KMS-11 (cell line): ENCODE data around the gene ACKR3.
A peak's percentile ranks its signal among the peaks of the same experiment; 100 is the strongest.

Experiments
- H2AFZ ChIP-seq: fragments of 200-600 bp; sonication (generic); 2 replicates; pipeline ENCODE4 v1.6.1; 2016; ENCODE audit warnings: antibody characterized with exemption, mixed run types, low read depth
- H3K27ac ChIP-seq: fragments of 200-600 bp; sonication (generic); 2 replicates; pipeline ENCODE4 v1.6.1; 2016; ENCODE audit warnings: mild to moderate bottlenecking, mixed run types
- H3K27me3 ChIP-seq: fragments of 200-600 bp; sonication (generic); 2 replicates; pipeline ENCODE4 v1.6.1; 2017; ENCODE audit warnings: mild to moderate bottlenecking, low read depth, mixed run types, moderate library complexity; ENCODE audit not compliant: insufficient read depth
- H3K36me3 ChIP-seq: fragments of 200-600 bp; sonication (generic); 2 replicates; pipeline ENCODE4 v1.6.1; 2017; ENCODE audit warnings: mild to moderate bottlenecking, mixed run types; ENCODE audit not compliant: insufficient read depth
- H3K4me1 ChIP-seq: fragments of 200-600 bp; sonication (generic); 2 replicates; pipeline ENCODE4 v1.6.1; 2016; ENCODE audit warnings: mild to moderate bottlenecking, low read depth, mixed run types; ENCODE audit not compliant: poor library complexity, severe bottlenecking
- H3K4me2 ChIP-seq: fragments of 200-600 bp; sonication (generic); 2 replicates; pipeline ENCODE4 v1.7.0; 2016; ENCODE audit warnings: mild to moderate bottlenecking, mixed run types
- H3K4me3 ChIP-seq: fragments of 200-600 bp; sonication (generic); IDR thresholded peaks from 2 replicates; pipeline ENCODE4 v1.6.1; 2017; ENCODE audit warnings: low read depth, low read length, mixed read lengths; ENCODE audit not compliant: insufficient read depth
- H3K79me2 ChIP-seq: fragments of 200-600 bp; sonication (generic); 2 replicates; pipeline ENCODE4 v1.6.1; 2016; ENCODE audit warnings: low read depth, mixed run types; ENCODE audit not compliant: insufficient read depth
- H3K9ac ChIP-seq: fragments of 200-600 bp; sonication (generic); 2 replicates; pipeline ENCODE4 v1.6.1; 2016; ENCODE audit warnings: mild to moderate bottlenecking, mixed run types
- H4K20me1 ChIP-seq: fragments of 200-600 bp; sonication (generic); 2 replicates; pipeline ENCODE4 v1.6.1; 2016; ENCODE audit warnings: mild to moderate bottlenecking, mixed run types; ENCODE audit not compliant: insufficient read depth
- CTCF ChIP-seq: fragments of 200-600 bp; sonication (generic); conservative IDR thresholded peaks from 2 replicates; pipeline ENCODE4 v1.6.1; 2017; ENCODE audit warnings: low read depth, mild to moderate bottlenecking, antibody characterized with exemption, low read length, moderate library complexity, mixed read lengths

The ACKR3 gene

DNA sequence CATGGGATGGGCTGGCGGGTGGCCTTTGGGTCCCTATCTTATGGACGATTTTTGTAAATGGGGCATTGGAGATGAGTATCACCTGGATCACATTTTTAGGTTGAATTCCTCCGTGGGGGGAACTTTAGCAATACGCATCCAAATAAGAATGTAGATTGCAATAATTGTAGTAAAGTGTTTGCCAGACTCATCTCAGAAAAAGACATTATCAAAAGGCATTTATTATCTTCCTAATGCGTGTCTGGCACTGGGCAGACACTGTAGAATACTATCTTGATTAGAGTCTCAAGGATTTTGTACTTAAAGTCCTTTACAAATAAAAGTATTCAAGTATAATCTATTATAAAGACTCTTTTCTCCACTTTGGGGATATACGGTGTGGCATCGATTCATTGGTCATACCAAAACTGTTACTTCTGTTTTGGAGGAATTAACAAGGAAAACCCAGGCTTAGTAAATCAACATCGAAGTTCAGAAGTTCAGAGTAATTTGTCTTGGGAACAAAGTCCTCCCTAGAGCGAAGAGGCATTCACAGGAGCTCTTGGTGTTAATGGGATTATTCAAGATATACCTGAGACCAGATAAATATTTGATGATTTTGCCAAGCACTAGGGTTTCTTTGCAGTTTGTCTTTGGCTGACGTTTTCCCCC, 578 bp upstream of the ACKR3 start:
- Histone ChIP-seq H3K4me2 (peak overlapping the region; percentile 81), H3K27me3 (no peaks in the 10 kb centered on the region; the same call in 1 of the 2 replicates), H3K79me2 (no peaks in the 10 kb centered on the region), H4K20me1 (no peaks in the 10 kb centered on the region), H3K9ac (no peak overlapping the region), H3K4me3 (peak overlapping the region; percentile 71), H3K4me1 (peaks cover 16% of the 10 kb centered on the region), H3K36me3 (no peaks in the 10 kb centered on the region), H2AFZ (peak overlapping the region; percentile 68; the same call in 1 of the 2 replicates), H3K27ac (no peak overlapping the region)
- TF ChIP-seq CTCF, result no peak

- H3K4me2 ChIP-seq, result peak overlapping the region; percentile 81
- H3K79me2 ChIP-seq, result no peaks in the 10 kb centered on the region
- no peak overlapping the region for H3K27ac ChIP-seq
- no peaks in the 10 kb centered on the region for H3K36me3 ChIP-seq
- H3K4me1 ChIP-seq, result peaks cover 16% of the 10 kb centered on the region
- H4K20me1 ChIP-seq, result no peaks in the 10 kb centered on the region
- H2AFZ ChIP-seq, result peak overlapping the region; percentile 68; the same call in 1 of the 2 replicates
- no peak for TF ChIP-seq CTCF
- H3K9ac ChIP-seq, result no peak overlapping the region
- peak overlapping the region; percentile 45 for H3K4me3 ChIP-seq
- H3K27me3 ChIP-seq, result no peaks in the 10 kb centered on the region; the same call in 1 of the 2 replicates
Observed at GRCh38 chr2:236570081-236570868, 650 bp downstream of the ACKR3 start.

DNA sequence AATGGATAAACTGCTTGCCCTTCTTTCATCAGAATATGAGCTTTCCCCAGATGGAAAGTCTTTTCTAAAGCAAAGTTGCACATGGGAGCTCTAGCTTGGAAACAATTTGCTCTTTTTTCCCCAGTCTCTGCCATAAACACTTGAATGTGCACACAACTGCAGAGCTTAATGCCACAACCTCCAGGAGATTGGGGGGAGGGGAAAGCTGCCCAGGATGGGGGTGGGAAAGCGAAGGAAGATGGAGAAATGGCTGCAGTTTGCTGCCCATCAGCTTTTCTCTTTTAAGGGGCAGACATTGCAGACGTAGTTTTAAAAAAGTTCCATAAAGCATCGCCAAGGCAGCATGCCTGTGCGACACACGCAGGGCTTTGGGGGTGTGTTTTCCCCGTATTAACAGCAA, 1.5 kb downstream of the ACKR3 start:
- Histone ChIP-seq H3K36me3 (no peaks in the 10 kb centered on the region), H3K9ac (no peak overlapping the region), H3K27me3 (no peaks in the 10 kb centered on the region; the same call in 1 of the 2 replicates), H3K27ac (no peak overlapping the region), H4K20me1 (no peaks in the 10 kb centered on the region), H3K4me3 (no peak overlapping the region), H2AFZ (no peak overlapping the region), H3K4me1 (peaks cover 16% of the 10 kb centered on the region), H3K79me2 (no peaks in the 10 kb centered on the region), H3K4me2 (no peak overlapping the region)
- no peak for TF ChIP-seq CTCF

DNA sequence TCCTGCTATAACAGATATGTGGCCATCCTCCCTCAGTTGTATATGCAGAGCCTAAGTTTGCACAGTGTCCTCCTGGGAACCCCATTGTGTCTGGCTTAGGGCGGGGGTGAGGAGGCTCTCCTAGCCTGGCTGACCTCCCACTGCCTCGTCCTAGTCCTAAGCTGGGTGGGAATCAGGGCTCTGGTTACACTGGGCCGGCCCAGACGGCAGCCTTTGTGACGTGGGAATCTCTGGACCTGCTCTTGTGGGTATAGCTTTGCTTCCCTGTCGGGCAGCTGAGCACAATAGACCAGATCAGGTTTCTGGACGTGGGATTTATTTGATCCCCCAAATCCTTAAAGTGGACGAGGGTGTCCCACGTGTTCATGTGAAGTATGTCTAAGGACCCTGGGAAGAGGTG, 2.9 kb downstream of the ACKR3 start:
- no peak for TF ChIP-seq CTCF
- Histone ChIP-seq H3K79me2 (no peaks in the 10 kb centered on the region), H3K27me3 (no peaks in the 10 kb centered on the region; the same call in 1 of the 2 replicates), H3K4me1 (peaks cover 16% of the 10 kb centered on the region), H3K9ac (no peak overlapping the region), H3K36me3 (no peaks in the 10 kb centered on the region), H3K4me3 (no peak overlapping the region), H4K20me1 (no peaks in the 10 kb centered on the region), H3K27ac (no peak overlapping the region), H2AFZ (no peak overlapping the region), H3K4me2 (no peak overlapping the region)
